Pancreas (tissue), 10 donors: ENCODE data around the gene DNMT1. TPM values are rescaled to one million over a fixed set of nuclear protein-coding genes. Genes with fewer than 3 reads are reported as not detected.

Experiments used
- ATAC-seq, 4 donors: fragments of 200-7000 bp; cut with Tn5 transposase; one replicate each; pipeline versions ENCODE4 v1.8.0 to v1.9.1; 2020; ENCODE audit warnings: mild to moderate bottlenecking in 4 of 4, moderate library complexity in 4 of 4
- DNase-seq, 6 donors: peaks; one replicate each; pipeline ENCODE4 v3.0.0-alpha.2; 2020
- FAIRE-seq: peaks from 2 replicates; lab custom pipeline; 2012; peaks lifted over from hg19 to GRCh38; lab: Jason Lieb, UNC
- H3K27ac ChIP-seq, 4 donors: fragments of 200-600 bp; sonication (generic); 1 replicate in 3 of 4; 2 replicates in 1 of 4; pipeline versions ENCODE4 v1.5.0 to v1.8.0; 2020
- H3K27me3 ChIP-seq, 4 donors: fragments of 200-600 bp; one replicate each; pipeline ENCODE4 v1.8.0; 2021
- H3K36me3 ChIP-seq, 3 donors: fragments of 200-600 bp; sonication (generic) in 1 of 3; one replicate each; pipeline versions ENCODE4 v1.5.0 to v1.8.0; 2020 to 2021
- H3K4me1 ChIP-seq, 3 donors: fragments of 200-600 bp; one replicate each; pipeline ENCODE4 v1.8.0; 2021
- H3K4me3 ChIP-seq, 4 donors: fragments of 200-600 bp; sonication (generic) in 2 of 4; one replicate each; pipeline versions ENCODE4 v1.5.0 to v1.8.0; 2020 to 2021
- H3K9me3 ChIP-seq, 4 donors: fragments of 200-600 bp; one replicate each; pipeline ENCODE4 v1.8.0; 2021
- WGBS, 2 donors: extraction: QIAGEN DNeasy Blood & Tissue Kit; methylation state at CpG; one replicate each; pipeline ENCODE4 v1.1.7; 2013; 5-methylcytosine and 5-hydroxymethylcytosine counted together
- intact Hi-C, 3 donors: fragments of 100-400 bp; cut with DNase I; formaldehyde crosslinking; loops; one replicate each; pipeline versions ENCODE4 v1.11.1 to v1.14.2; 2022
- polyA plus RNA-seq, 2 donors: library from polyadenylated mRNA; stranded (reverse); fragments of 200-250 nt; gene quantifications; one replicate each; pipeline ENCODE4 v1.2.3, GENCODE V29; 2013
- total RNA-seq, 6 donors: library from RNA; stranded (reverse); fragmentation: NEBNext Ultra II Directional in 4 of 6; extraction: Animal tissue kit (Norgen Biotek cat#: 25700) in 4 of 6; gene quantifications; one replicate each; pipeline versions ENCODE4 v1.2.1 to v1.2.4, GENCODE V29; 2021 to 2023
- TF ChIP-seq, protein P1 (sequence below), 4 donors: fragments of 200-600 bp; sonication (generic) in 3 of 4; IDR thresholded peaks; one replicate each; pipeline versions ENCODE4 v1.5.0 to v1.8.0; 2021; ENCODE audit warnings: antibody characterized with exemption in 4 of 4
- donor health status: healthy with polysubstance abuse.
- donor health status: DM: no; HTN: no; CAD: no; lungs with moderate emphysema.
- donor health status: DM: no; HTN: no; CAD: no.
- donor health status: control.
- donor health status: control.
- donor health status: Bipolar disorder and iron deficiency.
- donor health status: DM: yes; HTN: yes; CAD: no.
- donor health status: DM: no; HTN: no; CAD: no.
- donor health status: DM: no; HTN: no; CAD: no.
- donor health status: DM: yes; HTN: yes; CAD: no.

Gene DNMT1
- total and polyA plus RNA-seq, 8 donors, result 11.4 to 28.7 (median 18.3) TPM

DNA sequence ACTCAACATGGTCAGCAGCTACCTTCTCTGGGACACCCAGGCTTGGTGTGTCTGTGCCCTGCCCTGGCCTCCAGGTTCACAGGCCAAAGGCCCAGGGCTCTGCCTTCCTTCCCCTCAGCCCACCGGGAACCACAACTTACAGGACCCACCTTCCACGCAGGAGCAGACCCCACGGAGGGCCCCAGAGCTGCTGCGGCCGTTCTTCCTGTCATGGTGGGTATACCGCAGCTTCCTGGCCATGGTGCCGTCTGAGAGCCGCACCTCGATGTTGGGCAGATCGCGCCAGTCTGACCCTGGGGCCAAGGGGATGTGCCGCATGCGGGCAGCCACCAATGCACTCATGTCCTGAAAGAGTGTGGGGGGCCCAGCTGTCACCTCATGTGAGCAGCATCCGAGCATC is 57.8 kb downstream of the DNMT1 start:
- WGBS, 2 donors, result 96% methylated on average over 14 of the region's 14 CpGs
- no peak for DNase-seq
- peaks cover 0 to 19% (median 0%) of the 10 kb centered on the region in 3 donors for H3K36me3 ChIP-seq
- TF ChIP-seq, protein P1, sequence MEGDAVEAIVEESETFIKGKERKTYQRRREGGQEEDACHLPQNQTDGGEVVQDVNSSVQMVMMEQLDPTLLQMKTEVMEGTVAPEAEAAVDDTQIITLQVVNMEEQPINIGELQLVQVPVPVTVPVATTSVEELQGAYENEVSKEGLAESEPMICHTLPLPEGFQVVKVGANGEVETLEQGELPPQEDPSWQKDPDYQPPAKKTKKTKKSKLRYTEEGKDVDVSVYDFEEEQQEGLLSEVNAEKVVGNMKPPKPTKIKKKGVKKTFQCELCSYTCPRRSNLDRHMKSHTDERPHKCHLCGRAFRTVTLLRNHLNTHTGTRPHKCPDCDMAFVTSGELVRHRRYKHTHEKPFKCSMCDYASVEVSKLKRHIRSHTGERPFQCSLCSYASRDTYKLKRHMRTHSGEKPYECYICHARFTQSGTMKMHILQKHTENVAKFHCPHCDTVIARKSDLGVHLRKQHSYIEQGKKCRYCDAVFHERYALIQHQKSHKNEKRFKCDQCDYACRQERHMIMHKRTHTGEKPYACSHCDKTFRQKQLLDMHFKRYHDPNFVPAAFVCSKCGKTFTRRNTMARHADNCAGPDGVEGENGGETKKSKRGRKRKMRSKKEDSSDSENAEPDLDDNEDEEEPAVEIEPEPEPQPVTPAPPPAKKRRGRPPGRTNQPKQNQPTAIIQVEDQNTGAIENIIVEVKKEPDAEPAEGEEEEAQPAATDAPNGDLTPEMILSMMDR (IDR thresholded peaks at IDR 0.05), result no peak
- intact Hi-C loops, result no loop called here
- no peak for FAIRE-seq
- H3K27ac ChIP-seq, result no peak overlapping the region
- no peaks in the 10 kb centered on the region for H3K4me1 ChIP-seq
- no peaks in the 10 kb centered on the region for H3K27me3 ChIP-seq
- ATAC-seq, result no peak
- no peak overlapping the region for H3K4me3 ChIP-seq
- H3K9me3 ChIP-seq, result no peaks in the 10 kb centered on the region

DNA sequence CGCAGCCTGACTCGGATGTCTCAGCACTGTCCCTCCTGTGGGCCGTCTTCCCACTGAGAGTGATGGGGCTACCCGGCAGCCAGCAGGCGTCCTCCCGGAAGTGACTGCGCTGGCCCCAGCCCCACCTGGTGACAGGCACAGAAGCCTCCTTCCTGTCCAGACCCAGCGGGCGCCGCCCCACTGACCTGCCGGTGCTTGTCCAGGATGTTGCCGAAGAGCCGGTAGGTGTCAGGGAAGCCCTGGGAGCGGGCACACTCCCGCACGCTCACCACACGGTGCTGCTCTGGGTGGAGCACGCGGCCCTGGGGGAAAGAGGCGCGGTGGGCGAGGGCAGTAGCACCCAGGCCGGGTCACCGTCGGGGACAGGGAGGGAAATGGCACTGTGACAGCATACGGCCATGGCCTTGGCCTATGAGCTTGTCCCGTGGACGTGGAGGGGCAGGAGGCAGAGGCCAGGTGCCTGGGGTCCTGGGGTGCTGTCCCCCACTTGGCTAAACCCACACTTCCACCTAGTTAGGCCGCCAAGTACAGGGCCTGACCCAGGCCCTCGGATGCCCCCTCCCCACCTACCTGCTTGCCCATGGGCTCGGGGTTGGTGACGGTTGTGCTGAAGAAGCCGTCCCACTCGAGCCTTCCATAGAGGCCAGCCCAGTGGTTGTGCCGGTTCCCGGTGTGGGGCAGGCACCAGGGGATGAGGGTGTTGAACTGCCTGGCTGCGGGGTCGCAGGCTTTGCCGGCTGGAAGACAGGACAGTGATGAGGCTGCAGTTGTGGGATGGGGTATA is 59.0 kb downstream of the DNMT1 start:
- WGBS, 2 donors, result 92 to 95% methylated on average over 39 of the region's 39 CpGs
- DNase-seq, result no peak
- Histone ChIP-seq H3K27me3 (no peaks in the 10 kb centered on the region), H3K36me3 (peaks cover 0 to 14% (median 0%) of the 10 kb centered on the region in 3 donors), H3K27ac (no peak overlapping the region), H3K4me1 (no peaks in the 10 kb centered on the region), H3K4me3 (no peak overlapping the region), H3K9me3 (no peaks in the 10 kb centered on the region)
- TF ChIP-seq, protein P1 (IDR thresholded peaks at IDR 0.05), result no peak
- ATAC-seq, result no peak
- FAIRE-seq, result no peak
- intact Hi-C loops, result no loop called here

DNA sequence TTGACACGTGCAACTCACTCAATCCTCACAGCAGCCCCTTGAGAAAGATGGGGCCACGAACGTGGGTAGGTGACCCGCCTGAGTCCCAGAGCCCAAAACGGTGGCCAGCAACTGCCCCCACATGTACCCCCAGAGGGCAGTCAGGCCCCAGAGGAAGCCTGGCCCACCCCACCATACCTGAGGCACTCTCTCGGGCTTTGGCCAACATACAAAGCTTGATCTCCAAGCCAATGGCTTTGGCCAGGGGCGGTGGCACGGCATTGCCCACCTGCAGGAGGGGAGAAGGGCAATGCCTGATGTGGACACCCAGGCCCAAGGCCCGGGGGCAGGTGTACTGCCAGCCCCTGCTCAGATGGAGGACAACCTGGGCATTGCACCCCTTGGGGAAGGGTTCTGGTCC is 60.7 kb downstream of the DNMT1 start:
- no peak for DNase-seq
- FAIRE-seq, result no peak
- no peak overlapping the region for H3K27ac ChIP-seq

DNA sequence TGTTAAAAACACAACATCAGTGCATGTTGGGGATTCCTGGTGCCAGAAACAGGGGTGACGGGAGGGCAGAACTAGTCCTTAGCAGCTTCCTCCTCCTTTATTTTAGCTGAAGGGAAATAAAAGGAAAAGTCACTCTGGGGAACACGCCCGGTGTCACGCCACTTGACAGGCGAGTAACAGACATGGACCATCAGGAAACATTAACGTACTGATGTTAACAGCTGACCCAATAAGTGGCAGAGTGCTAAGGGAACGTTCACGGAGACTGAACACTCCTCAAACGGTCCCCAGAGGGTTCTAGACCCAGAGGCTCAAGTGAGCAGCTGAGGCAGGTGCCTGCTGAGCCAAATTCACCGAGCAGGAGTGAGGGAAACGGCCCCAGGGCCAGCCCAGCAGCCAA is 61.2 kb downstream of the DNMT1 start:
- Histone ChIP-seq H3K27ac (no peak overlapping the region), H3K9me3 (no peaks in the 10 kb centered on the region), H3K4me1 (no peaks in the 10 kb centered on the region), H3K36me3 (peaks cover 0 to 5% (median 0%) of the 10 kb centered on the region in 3 donors), H3K27me3 (no peaks in the 10 kb centered on the region), H3K4me3 (no peak overlapping the region)
- TF ChIP-seq, protein P1 (IDR thresholded peaks at IDR 0.05), result no peak
- ATAC-seq, result no peak
- WGBS, 2 donors, result 88 to 92% methylated on average over 11 of the region's 11 CpGs
- FAIRE-seq, result no peak
- DNase-seq, result no peak
- intact Hi-C loops, result no loop called here

More for the DNA sequence above, 60.7 kb downstream of the DNMT1 start:
- intact Hi-C loops, result no loop called here
- no peak for ATAC-seq
- TF ChIP-seq, protein P1 (IDR thresholded peaks at IDR 0.05), result no peak
- H3K36me3 ChIP-seq, result peaks cover 0 to 5% (median 0%) of the 10 kb centered on the region in 3 donors
- 93 to 97% methylated on average over 9 of the region's 9 CpGs for WGBS, 2 donors
- H3K4me3 ChIP-seq, result no peak overlapping the region
- H3K27me3 ChIP-seq, result no peaks in the 10 kb centered on the region
- no peaks in the 10 kb centered on the region for H3K4me1 ChIP-seq
- no peaks in the 10 kb centered on the region for H3K9me3 ChIP-seq

DNA sequence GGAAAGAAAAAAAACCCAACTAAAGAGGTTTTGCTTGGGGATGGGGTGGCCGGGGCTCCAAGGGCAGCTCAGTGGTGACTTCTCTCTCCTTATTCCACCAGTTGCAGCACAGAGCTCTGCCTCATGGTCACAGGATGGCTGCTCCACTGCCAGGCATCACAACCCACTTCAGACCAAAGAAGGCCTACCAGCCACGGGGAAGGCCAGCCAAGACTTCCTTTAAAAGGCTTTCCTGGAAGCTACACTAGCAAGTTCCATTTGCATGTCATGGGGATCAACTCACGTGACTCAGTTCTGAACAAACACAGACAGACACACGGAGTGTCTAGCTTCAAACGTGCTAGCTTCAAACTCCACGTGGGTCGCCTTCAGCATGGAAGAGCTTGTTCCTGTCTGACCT is 61.8 kb downstream of the DNMT1 start:
- ATAC-seq (no peak), DNase-seq (no peak), FAIRE-seq (no peak)
- TF ChIP-seq, protein P1 (IDR thresholded peaks at IDR 0.05), result no peak
- H3K27me3 ChIP-seq, result no peaks in the 10 kb centered on the region
- no peak overlapping the region for H3K4me3 ChIP-seq
- 95% methylated on average over 7 of the region's 7 CpGs for WGBS, 2 donors
- no peaks in the 10 kb centered on the region for H3K4me1 ChIP-seq
- H3K27ac ChIP-seq, result no peak overlapping the region
- H3K9me3 ChIP-seq, result no peaks in the 10 kb centered on the region
- peaks cover 0 to 5% (median 0%) of the 10 kb centered on the region in 3 donors for H3K36me3 ChIP-seq
- intact Hi-C loops, result no loop called here
